COLO668 (cell line): Measurements from ENCODE around the gene PRKCI.
"Not testable (repeated sequence)": the region's sequence is repeated elsewhere in the genome, so short reads cannot be mapped to it uniquely, and the experiment has no call there.

Experiments used
- DNase-seq: peaks from one replicate; lab custom pipeline; 2025; ENCODE audit not compliant: unreplicated experiment; lab: John Stamatoyannopoulos, UW

The PRKCI gene

GRCh38 chr3:170278627-170279026 lies 56.4 kb downstream of the PRKCI start:
- no peak for DNase-seq

- DNase-seq: no peak
Measured at GRCh38 chr3:170290194-170290593, 68.0 kb downstream of the PRKCI start.

GRCh38 chr3:170295586-170295985 lies 73.4 kb downstream of the PRKCI start:
- no peak for DNase-seq

GRCh38 chr3:170296703-170297102 lies 74.5 kb downstream of the PRKCI start:
- DNase-seq: no peak

- DNase-seq: no peak
Measured at GRCh38 chr3:170301405-170301804, 79.2 kb downstream of the PRKCI start.

- DNase-seq: no peak
Measured at GRCh38 chr3:170302008-170302407, 79.8 kb downstream of the PRKCI start.

GRCh38 chr3:170306015-170306414 lies 83.8 kb downstream of the PRKCI start:
- DNase-seq: no peak

GRCh38 chr3:170307671-170308405 lies 85.6 kb downstream of the PRKCI start:
- DNase-seq: no peak

GRCh38 chr3:170309046-170309445 lies 86.8 kb downstream of the PRKCI start:
- DNase-seq: no peak

GRCh38 chr3:170317954-170318353 lies 95.7 kb downstream of the PRKCI start:
- no peak for DNase-seq

- DNase-seq: no peak
Measured at GRCh38 chr3:170320461-170321121, 98.4 kb downstream of the PRKCI start.

- DNase-seq: no peak
Measured at GRCh38 chr3:170321321-170322034, 99.3 kb downstream of the PRKCI start.

GRCh38 chr3:170322566-170323269 lies 100.5 kb downstream of the PRKCI start:
- no peak for DNase-seq

- DNase-seq: no peak
Measured at GRCh38 chr3:170323331-170323730, 101.1 kb downstream of the PRKCI start.

- no peak for DNase-seq
Measured at GRCh38 chr3:170324962-170325361, 102.7 kb downstream of the PRKCI start.

- DNase-seq: no peak
Measured at GRCh38 chr3:170327040-170327808, 105.0 kb downstream of the PRKCI start.

GRCh38 chr3:170327868-170328548 lies 105.8 kb downstream of the PRKCI start:
- DNase-seq: not testable (repeated sequence)

- DNase-seq: peak; percentile 24
Measured at GRCh38 chr3:170330366-170330765, 108.1 kb downstream of the PRKCI start.

GRCh38 chr3:170331143-170331542 lies 108.9 kb downstream of the PRKCI start:
- DNase-seq: peak; percentile 54

- DNase-seq: no peak
Measured at GRCh38 chr3:170337420-170337819, 115.2 kb downstream of the PRKCI start.
